AG09319 (cell line): Measurements from ENCODE around the gene DLGAP1.

Source experiments
- DNase-seq: peaks from one replicate; pipeline ENCODE4 v3.0.0-alpha.2; 2010; ENCODE audit warnings: low read depth; ENCODE audit errors: extremely low read depth
- CTCF ChIP-seq: IDR thresholded peaks from 2 replicates; pipeline ENCODE4 v1.5.1; 2011; ENCODE audit warnings: low read depth, mild to moderate bottlenecking, inconsistent platforms, low read length, moderate library complexity

The DLGAP1 gene

GRCh38 chr18:3984163-3984757 lies 470.8 kb downstream of the DLGAP1 start:
- DNase-seq: no peak
- TF ChIP-seq CTCF: no peak

- peak; percentile 27 for DNase-seq
- TF ChIP-seq CTCF: no peak
Observed at GRCh38 chr18:3983351-3983969, 471.6 kb downstream of the DLGAP1 start.

- no peak for TF ChIP-seq CTCF
- DNase-seq: no peak
Observed at GRCh38 chr18:3982541-3982940, 472.6 kb downstream of the DLGAP1 start.

GRCh38 chr18:3979024-3979423 lies 476.1 kb downstream of the DLGAP1 start:
- TF ChIP-seq CTCF: no peak
- DNase-seq: no peak

- TF ChIP-seq CTCF: no peak
- DNase-seq: no peak
Observed at GRCh38 chr18:3973191-3973850, 481.8 kb downstream of the DLGAP1 start.

- no peak for TF ChIP-seq CTCF
- no peak for DNase-seq
Observed at GRCh38 chr18:3972291-3972930, 482.7 kb downstream of the DLGAP1 start.

- no peak; the same call in 1 of the 2 replicates for TF ChIP-seq CTCF
- no peak for DNase-seq
Observed at GRCh38 chr18:3970929-3971328, 484.2 kb downstream of the DLGAP1 start.
